Ishikawa (cell line): ENCODE measurements around the gene SNTG2.

ENCODE experiments used
- CEBPB ChIP-seq: IDR thresholded peaks from 2 replicates; pipeline ENCODE4 v1.6.1; 2012
- CREB1 ChIP-seq: IDR thresholded peaks from 2 replicates; pipeline ENCODE4 v1.6.1; 2012; ENCODE audit warnings: low read depth
- EGR1 ChIP-seq: IDR thresholded peaks from 2 replicates; pipeline ENCODE4 v1.6.1; 2012
- EP300 ChIP-seq: IDR thresholded peaks from 2 replicates; pipeline ENCODE4 v1.6.1; 2012; ENCODE audit warnings: borderline replicate concordance
- FOXM1 ChIP-seq: IDR thresholded peaks from 2 replicates; pipeline ENCODE4 v1.6.1; 2012; ENCODE audit warnings: low read depth, borderline replicate concordance
- MAX ChIP-seq: IDR thresholded peaks from 2 replicates; pipeline ENCODE4 v1.6.1; 2012
- NFIC ChIP-seq: IDR thresholded peaks from 2 replicates; pipeline ENCODE4 v1.6.1; 2012
- RAD21 ChIP-seq: IDR thresholded peaks from 2 replicates; pipeline ENCODE4 v1.6.1; 2012; ENCODE audit warnings: low read depth
- TAF1 ChIP-seq: IDR thresholded peaks from 2 replicates; pipeline ENCODE4 v1.6.1; 2012; ENCODE audit warnings: low read depth, mild to moderate bottlenecking
- TCF12 ChIP-seq: IDR thresholded peaks from 2 replicates; pipeline ENCODE4 v1.6.1; 2012; ENCODE audit warnings: low read depth
- TEAD4 ChIP-seq: IDR thresholded peaks from 2 replicates; pipeline ENCODE4 v1.6.1; 2012
- USF1 ChIP-seq: IDR thresholded peaks from 2 replicates; pipeline ENCODE4 v1.6.1; 2012
- YY1 ChIP-seq: IDR thresholded peaks from 2 replicates; pipeline ENCODE4 v1.6.1; 2012; ENCODE audit warnings: low read depth
- ZBTB7A ChIP-seq: IDR thresholded peaks from 2 replicates; pipeline ENCODE4 v1.6.1; 2012; ENCODE audit warnings: low read depth
- TF ChIP-seq, protein P1 (sequence below): IDR thresholded peaks from 2 replicates; pipeline ENCODE4 v1.6.1; 2012; ENCODE audit warnings: low read depth, mild to moderate bottlenecking

SNTG2 gene

DNA sequence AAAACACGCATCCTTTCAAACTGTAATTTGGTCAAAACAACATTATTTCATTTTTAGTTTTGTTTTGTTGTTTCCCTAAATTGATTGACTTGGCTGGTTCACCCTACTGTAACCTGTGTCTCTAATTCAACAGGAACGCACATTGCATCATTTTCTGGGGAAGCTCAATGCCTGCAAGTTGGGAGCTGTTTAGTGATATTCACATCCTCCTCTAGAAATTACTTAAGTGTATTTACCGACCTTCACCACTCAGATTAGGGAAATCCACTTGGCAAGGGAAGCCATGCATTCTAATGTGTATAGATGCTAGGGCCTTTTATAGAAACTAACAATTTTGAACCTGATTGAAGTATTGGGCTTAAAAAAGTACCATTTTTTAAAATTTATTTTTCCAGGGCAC lies 455.3 kb downstream of the SNTG2 start:
- TF ChIP-seq, protein P1, sequence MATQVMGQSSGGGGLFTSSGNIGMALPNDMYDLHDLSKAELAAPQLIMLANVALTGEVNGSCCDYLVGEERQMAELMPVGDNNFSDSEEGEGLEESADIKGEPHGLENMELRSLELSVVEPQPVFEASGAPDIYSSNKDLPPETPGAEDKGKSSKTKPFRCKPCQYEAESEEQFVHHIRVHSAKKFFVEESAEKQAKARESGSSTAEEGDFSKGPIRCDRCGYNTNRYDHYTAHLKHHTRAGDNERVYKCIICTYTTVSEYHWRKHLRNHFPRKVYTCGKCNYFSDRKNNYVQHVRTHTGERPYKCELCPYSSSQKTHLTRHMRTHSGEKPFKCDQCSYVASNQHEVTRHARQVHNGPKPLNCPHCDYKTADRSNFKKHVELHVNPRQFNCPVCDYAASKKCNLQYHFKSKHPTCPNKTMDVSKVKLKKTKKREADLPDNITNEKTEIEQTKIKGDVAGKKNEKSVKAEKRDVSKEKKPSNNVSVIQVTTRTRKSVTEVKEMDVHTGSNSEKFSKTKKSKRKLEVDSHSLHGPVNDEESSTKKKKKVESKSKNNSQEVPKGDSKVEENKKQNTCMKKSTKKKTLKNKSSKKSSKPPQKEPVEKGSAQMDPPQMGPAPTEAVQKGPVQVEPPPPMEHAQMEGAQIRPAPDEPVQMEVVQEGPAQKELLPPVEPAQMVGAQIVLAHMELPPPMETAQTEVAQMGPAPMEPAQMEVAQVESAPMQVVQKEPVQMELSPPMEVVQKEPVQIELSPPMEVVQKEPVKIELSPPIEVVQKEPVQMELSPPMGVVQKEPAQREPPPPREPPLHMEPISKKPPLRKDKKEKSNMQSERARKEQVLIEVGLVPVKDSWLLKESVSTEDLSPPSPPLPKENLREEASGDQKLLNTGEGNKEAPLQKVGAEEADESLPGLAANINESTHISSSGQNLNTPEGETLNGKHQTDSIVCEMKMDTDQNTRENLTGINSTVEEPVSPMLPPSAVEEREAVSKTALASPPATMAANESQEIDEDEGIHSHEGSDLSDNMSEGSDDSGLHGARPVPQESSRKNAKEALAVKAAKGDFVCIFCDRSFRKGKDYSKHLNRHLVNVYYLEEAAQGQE = no peak
- TF ChIP-seq NFIC = no peak

DNA sequence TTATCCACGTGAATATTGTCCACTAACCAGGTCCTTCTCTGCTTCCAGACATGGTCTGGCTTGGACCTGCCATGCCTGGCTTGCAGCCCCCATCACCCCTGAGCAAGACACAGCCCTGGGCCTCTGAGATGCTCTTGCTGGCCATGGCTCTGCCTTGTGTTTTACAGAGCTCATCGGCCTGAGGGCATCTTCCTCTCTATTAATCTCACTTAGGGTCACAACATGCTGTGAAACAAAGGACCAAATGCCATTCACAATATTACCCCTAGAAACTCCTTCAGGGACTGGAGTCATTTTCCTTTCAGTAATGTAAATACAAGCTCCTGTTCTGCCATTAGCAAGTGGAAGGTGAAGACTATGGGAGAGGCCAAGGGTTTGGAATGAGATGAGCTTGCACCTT lies 455.8 kb downstream of the SNTG2 start:
- no peak for TF ChIP-seq NFIC
- no peak for TF ChIP-seq YY1
- TF ChIP-seq TAF1 = no peak
- no peak for TF ChIP-seq EGR1
- no peak for TF ChIP-seq FOXM1
- TF ChIP-seq MAX = no peak
- no peak for TF ChIP-seq CEBPB
- no peak for TF ChIP-seq EP300
- TF ChIP-seq, protein P1 = no peak
- no peak for TF ChIP-seq USF1
- no peak for TF ChIP-seq CREB1
- no peak for TF ChIP-seq TCF12
- TF ChIP-seq RAD21 = no peak
- no peak for TF ChIP-seq ZBTB7A
- no peak for TF ChIP-seq TEAD4

- TF ChIP-seq MAX = no peak
- TF ChIP-seq TAF1 = no peak
- no peak for TF ChIP-seq NFIC
- no peak for TF ChIP-seq RAD21
- no peak for TF ChIP-seq EGR1
- no peak for TF ChIP-seq USF1
Measured at GRCh38 chr2:1407950-1408675, 457.5 kb downstream of the SNTG2 start.

GRCh38 chr2:1413156-1413710 lies 462.6 kb downstream of the SNTG2 start, which contains the start of gene TPO:
Gene TPO (plus strand): TSS chr2:1413463. CDS start chr2:1414409, 946 bp downstream.
- no peak for TF ChIP-seq TAF1
- no peak for TF ChIP-seq CEBPB
- TF ChIP-seq TEAD4 = no peak
- TF ChIP-seq ZBTB7A = no peak
- no peak for TF ChIP-seq NFIC
- TF ChIP-seq YY1 = no peak
- no peak for TF ChIP-seq TCF12
- TF ChIP-seq EP300 = no peak
- no peak for TF ChIP-seq RAD21
- no peak for TF ChIP-seq MAX
- TF ChIP-seq, protein P1 = no peak
- TF ChIP-seq USF1 = no peak
- TF ChIP-seq FOXM1 = no peak
- TF ChIP-seq CREB1 = no peak
- TF ChIP-seq EGR1 = no peak
